H1 (cell line): ENCODE results near the gene CCT6A. TPM values are rescaled to one million over a fixed set of nuclear protein-coding genes. Genes with fewer than 3 reads are reported as not detected.

Source experiments
- CTCF ChIA-PET: fragments of 300-600 bp; sonication (Branson Sonifier 250); formaldehyde crosslinking; loops from one replicate; lab custom pipeline; 2021; ENCODE audit not compliant: partially characterized antibody; lab: Charles Lee
- POLR2A ChIA-PET: fragments of 300-600 bp; sonication (Branson Sonifier 250); formaldehyde crosslinking; loops from one replicate; lab custom pipeline; 2021; ENCODE audit warnings: inconsistent platforms; ENCODE audit not compliant: partially characterized antibody; lab: Charles Lee
- DNase-seq, 2 experiments: peaks; one replicate each; pipeline versions ENCODE4 v3.0.0 to v3.0.0-alpha.2; 2010 to 2022; ENCODE audit warnings: low spot score in 2 of 2, low read depth in 1 of 2, mixed read lengths in 1 of 2
- FAIRE-seq: peaks from 2 replicates; lab custom pipeline; 2011; peaks lifted over from hg19 to GRCh38; lab: Jason Lieb, UNC
- H2AFZ ChIP-seq: 2 replicates; pipeline ENCODE4 v1.8.1; 2012; ENCODE audit warnings: low read length, inconsistent platforms
- H2AK5ac ChIP-seq: 2 replicates; pipeline ENCODE4 v1.6.1; 2013; ENCODE audit warnings: low read depth, low read length
- H2BK120ac ChIP-seq: replicated peaks from 2 replicates; pipeline ENCODE3; 2013; ENCODE audit warnings: low read depth, low read length, inconsistent platforms
- H2BK12ac ChIP-seq: 2 replicates; pipeline ENCODE4 v1.6.1; 2013; ENCODE audit warnings: low read depth, low read length
- H2BK15ac ChIP-seq: 2 replicates; pipeline ENCODE4 v1.6.1; 2013; ENCODE audit warnings: low read length
- H2BK20ac ChIP-seq: 2 replicates; pipeline ENCODE4 v1.6.1; 2013; ENCODE audit warnings: low read length
- H2BK5ac ChIP-seq: 2 replicates; pipeline ENCODE4 v1.6.1; 2013; ENCODE audit warnings: low read depth, low read length
- H3K14ac ChIP-seq: 2 replicates; pipeline ENCODE4 v1.6.1; 2013; ENCODE audit warnings: inconsistent platforms; ENCODE audit not compliant: insufficient read length
- H3K18ac ChIP-seq: 2 replicates; pipeline ENCODE4 v1.6.1; 2013; ENCODE audit warnings: low read length; ENCODE audit errors: extremely low read depth
- H3K23ac ChIP-seq: 2 replicates; pipeline ENCODE4 v1.6.1; 2013; ENCODE audit warnings: inconsistent platforms; ENCODE audit not compliant: insufficient read length
- H3K23me2 ChIP-seq: 2 replicates; pipeline ENCODE4 v1.6.1; 2013; ENCODE audit warnings: low read depth, low read length
- H3K27ac ChIP-seq: 2 replicates; pipeline ENCODE4 v1.6.1; 2011; ENCODE audit warnings: low read depth, low read length, inconsistent platforms
- H3K27me3 ChIP-seq, 4 experiments: replicated peaks in 1 of 4; 1 replicate in 1 of 4; 2 replicates in 3 of 4; pipeline versions ENCODE4 v1.6.1 to v1.8.1; 2011 to 2013; ENCODE audit warnings: low read length in 3 of 4, mild to moderate bottlenecking in 3 of 4, inconsistent platforms in 2 of 4, mixed read lengths in 2 of 4, moderate library complexity in 1 of 4; ENCODE audit not compliant: control insufficient read depth in 3 of 4, insufficient read depth in 3 of 4; ENCODE audit errors: extremely low read depth in 1 of 4
- H3K36me3 ChIP-seq, 4 experiments: 2 replicates each; pipeline versions ENCODE4 v1.6.1 to v1.8.1; 2011 to 2013; ENCODE audit warnings: mild to moderate bottlenecking in 4 of 4, low read length in 3 of 4, moderate library complexity in 2 of 4, control low read depth in 1 of 4, inconsistent platforms in 1 of 4; ENCODE audit not compliant: insufficient read depth in 4 of 4, control insufficient read depth in 2 of 4
- H3K4ac ChIP-seq: replicated peaks from 2 replicates; pipeline ENCODE3; 2013; ENCODE audit warnings: low read length, low read depth, mixed read lengths, inconsistent platforms; ENCODE audit not compliant: insufficient read length
- H3K4me1 ChIP-seq, 4 experiments: replicated peaks in 1 of 4; 1 replicate in 1 of 4; 2 replicates in 3 of 4; pipeline versions ENCODE4 v1.6.1 to v1.8.1; 2011 to 2013; ENCODE audit warnings: low read length in 3 of 4, inconsistent platforms in 2 of 4, mixed read lengths in 1 of 4; ENCODE audit not compliant: insufficient read depth in 4 of 4, control insufficient read depth in 3 of 4
- H3K4me2 ChIP-seq, 2 experiments: 2 replicates each; pipeline versions ENCODE4 v1.6.1 to v1.8.1; 2011 to 2013; ENCODE audit warnings: low read depth in 2 of 2, low read length in 2 of 2, control low read depth in 1 of 2, inconsistent platforms in 1 of 2, mild to moderate bottlenecking in 1 of 2; ENCODE audit not compliant: insufficient read depth in 1 of 2
- H3K4me3 ChIP-seq, 4 experiments: fragments of 200-600, 300-600 bp in 1 of 4; sonication (generic), shearing (Covaris generic), sonication (Bioruptor Twin) in 1 of 4; 2 replicates each; pipeline versions ENCODE4 v1.5.1 to v1.8.1; 2011 to 2016; ENCODE audit warnings: low read length in 4 of 4, low read depth in 3 of 4, control low read depth in 2 of 4, inconsistent platforms in 2 of 4, mild to moderate bottlenecking in 2 of 4, mixed read lengths in 1 of 4, moderate library complexity in 1 of 4; ENCODE audit not compliant: insufficient read depth in 2 of 4; ENCODE audit errors: extremely low read depth in 1 of 4
- H3K56ac ChIP-seq: replicated peaks from 2 replicates; pipeline ENCODE3; 2013; ENCODE audit warnings: low read depth, mild to moderate bottlenecking, mixed read lengths, low read length, inconsistent platforms; ENCODE audit not compliant: insufficient read length
- H3K79me1 ChIP-seq: 2 replicates; pipeline ENCODE4 v1.6.1; 2013; ENCODE audit warnings: low read depth, low read length, control low read depth
- H3K79me2 ChIP-seq, 2 experiments: 2 replicates each; pipeline versions ENCODE4 v1.6.1 to v1.8.1; 2012 to 2013; ENCODE audit warnings: low read length in 2 of 2, mild to moderate bottlenecking in 2 of 2, inconsistent platforms in 1 of 2; ENCODE audit not compliant: insufficient read depth in 2 of 2, control insufficient read depth in 1 of 2
- H3K9ac ChIP-seq, 4 experiments: replicated peaks in 1 of 4; 1 replicate in 1 of 4; 2 replicates in 3 of 4; pipeline versions ENCODE4 v1.6.1 to v1.8.1; 2011 to 2013; ENCODE audit warnings: low read depth in 3 of 4, low read length in 3 of 4, control low read depth in 2 of 4, mild to moderate bottlenecking in 2 of 4, moderate library complexity in 2 of 4, inconsistent platforms in 1 of 4; ENCODE audit errors: extremely low read depth in 1 of 4
- H3K9me3 ChIP-seq, 2 experiments: 2 replicates each; pipeline versions ENCODE4 v1.6.1 to v1.8.1; 2012 to 2013; ENCODE audit warnings: mild to moderate bottlenecking in 2 of 2, moderate library complexity in 2 of 2, control low read depth in 1 of 2, inconsistent platforms in 1 of 2, low read depth in 1 of 2, low read length in 1 of 2, mixed read lengths in 1 of 2; ENCODE audit not compliant: insufficient read depth in 2 of 2
- H4K20me1 ChIP-seq, 2 experiments: replicated peaks in 1 of 2; 2 replicates each; pipeline versions ENCODE3 to v1.8.1; 2011 to 2013; ENCODE audit warnings: inconsistent platforms in 2 of 2, low read length in 2 of 2, mild to moderate bottlenecking in 1 of 2; ENCODE audit not compliant: insufficient read depth in 2 of 2, control insufficient read depth in 1 of 2
- H4K5ac ChIP-seq: 2 replicates; pipeline ENCODE4 v1.6.1; 2013; ENCODE audit warnings: low read length, low read depth, mixed read lengths, inconsistent platforms; ENCODE audit not compliant: insufficient read length
- H4K8ac ChIP-seq: 2 replicates; pipeline ENCODE4 v1.8.0; 2013; ENCODE audit warnings: mild to moderate bottlenecking, moderate library complexity, low read length, inconsistent platforms; ENCODE audit not compliant: insufficient read depth; ENCODE audit errors: extremely low read depth
- H4K91ac ChIP-seq: replicated peaks from 2 replicates; pipeline ENCODE3; 2013; ENCODE audit warnings: low read length, mixed read lengths, inconsistent platforms; ENCODE audit not compliant: insufficient read length
- ASH2L ChIP-seq: fragments of 200-600, 300-600 bp; sonication (generic); IDR thresholded peaks from one replicate; pipeline ENCODE4 v1.7.1; 2017; ENCODE audit warnings: low read length
- CTBP2 ChIP-seq: IDR thresholded peaks from 2 replicates; pipeline ENCODE4 v1.7.0; 2011; ENCODE audit warnings: borderline replicate concordance, mild to moderate bottlenecking, moderate library complexity, mixed read lengths, low read length; ENCODE audit not compliant: insufficient read depth, insufficient read length
- CTCF ChIP-seq, 3 experiments: IDR thresholded peaks; 1 replicate in 2 of 3; 2 replicates in 1 of 3; pipeline versions ENCODE4 v1.5.1 to v1.6.1; 2011; ENCODE audit warnings: low read length in 3 of 3, mild to moderate bottlenecking in 3 of 3, inconsistent platforms in 2 of 3, low read depth in 1 of 3, moderate library complexity in 1 of 3; ENCODE audit not compliant: insufficient read depth in 1 of 3; ENCODE audit errors: control extremely low read depth in 1 of 3
- EP300 ChIP-seq, 2 experiments: IDR thresholded peaks; 1 replicate in 1 of 2; 2 replicates in 1 of 2; pipeline ENCODE4 v1.6.1; 2011 to 2012; ENCODE audit warnings: low read depth in 2 of 2, low read length in 2 of 2, mild to moderate bottlenecking in 2 of 2, borderline replicate concordance in 1 of 2, inconsistent platforms in 1 of 2, moderate library complexity in 1 of 2
- EZH2 ChIP-seq: fragments of 200-600 bp; sonication (generic); IDR thresholded peaks from 2 replicates; pipeline ENCODE4 v1.7.1; 2012; ENCODE audit warnings: low read depth, mild to moderate bottlenecking, moderate library complexity, low read length, inconsistent platforms; ENCODE audit not compliant: severe bottlenecking
- MAX ChIP-seq: IDR thresholded peaks from 2 replicates; pipeline ENCODE4 v1.6.1; 2012; ENCODE audit warnings: inconsistent platforms
- SIN3A ChIP-seq, 2 experiments: IDR thresholded peaks in 1 of 2; conservative IDR thresholded peaks in 1 of 2; 2 replicates each; pipeline ENCODE4 v1.6.1; 2011 to 2012; ENCODE audit warnings: low read length in 2 of 2, improper control_type of control experiment in 1 of 2, low read depth in 1 of 2, mild to moderate bottlenecking in 1 of 2
- TAF1 ChIP-seq: IDR thresholded peaks from 2 replicates; pipeline ENCODE4 v1.6.1; 2011; ENCODE audit warnings: mild to moderate bottlenecking, low read depth, low read length
- WGBS, 2 experiments: shearing (Covaris generic) in 1 of 2; methylation state at CpG; one replicate each; pipeline versions ENCODE4 v1.1.6 to v1.1.7; 2013 to 2015; ENCODE audit warnings: low lambda C conversion rate in 2 of 2, mixed read lengths in 2 of 2, inconsistent platforms in 1 of 2, low coverage in 1 of 2, missing lambda C conversion rate in 1 of 2; ENCODE audit not compliant: insufficient replicate concordance in 2 of 2, insufficient coverage in 1 of 2, insufficient read length in 1 of 2; ENCODE audit errors: extremely low coverage in 1 of 2, missing lambda C conversion rate in 1 of 2; 5-methylcytosine and 5-hydroxymethylcytosine counted together
- polyA plus RNA-seq, 7 experiments: library from polyadenylated mRNA; depleted of rRNA in 3 of 7; stranded (reverse) in 5 of 7; unstranded in 2 of 7; fragments of >200 nt in 5 of 7; fragments of 200-250 nt in 2 of 7; gene quantifications; 1 replicate in 5 of 7; 2 replicates in 1 of 7; 4 replicates in 1 of 7; pipeline versions ENCODE4 v1.2.1 to v1.2.3, GENCODE V29; 2011 to 2013; ENCODE audit warnings: missing spikeins in 2 of 7, mixed read lengths in 2 of 7
- total RNA-seq: library from RNA; stranded (reverse); fragmentation: NEBNext Ultra II Directional; extraction: Animal tissue kit (Norgen Biotek cat#: 25700); gene quantifications from 2 replicates; pipeline ENCODE4 v1.2.1, GENCODE V29; 2021

Gene CCT6A
- total and polyA plus RNA-seq, 2 of the 8 experiments (the other 6 are each of a cell fraction or from before 2014, with no cell fraction given): 201 to 272 TPM

- Histone ChIP-seq H3K27me3 (no peaks in the 10 kb centered on the region), H4K5ac (no peak overlapping the region), H2BK20ac (no peak overlapping the region), H2AK5ac (no peak overlapping the region), H3K79me1 (no peaks in the 10 kb centered on the region), H4K20me1 (peaks cover 0 to 2% of the 10 kb centered on the region in 2 experiments), H3K4me3 (no peak overlapping the region), H3K27ac (no peak overlapping the region), H4K91ac (no peak overlapping the region), H3K14ac (no peak overlapping the region), H3K9ac (no peak overlapping the region), H3K4me1 (no peaks in the 10 kb centered on the region), H3K23me2 (no peaks in the 10 kb centered on the region), H2BK12ac (no peak overlapping the region), H2BK120ac (no peak overlapping the region), H2AFZ (no peak overlapping the region), H3K18ac (no peak overlapping the region), H4K8ac (peak overlapping the region; percentile 82; the same call in 1 of the 2 replicates), H3K36me3 (peaks cover 5 to 34% (median 9%) of the 10 kb centered on the region in 4 experiments), H3K9me3 (no peaks in the 10 kb centered on the region), H2BK5ac (peak overlapping the region; percentile 52; the same call in 1 of the 2 replicates), H3K4me2 (no peak overlapping the region), H3K4ac (no peak overlapping the region), H3K56ac (no peak overlapping the region), H3K23ac (no peak overlapping the region), H3K79me2 (no peaks in the 10 kb centered on the region), H2BK15ac (no peak overlapping the region)
- DNase-seq (peak; percentile 66 to 94), FAIRE-seq (no peak)
- CTCF ChIA-PET: interaction anchor here (0.7 to 3.9 kb wide), 16 partner anchors 9 to 379 kb away, joined by 3 to 28 read pairs (median 6); partner anchors contain the start of genes PHKG1 and SUMF2
- WGBS, 2 experiments: 37% methylated on average over 19 of the region's 19 CpGs; no CpG with 5 or more reads in 1 of the 2 experiments
- POLR2A ChIA-PET: interaction anchor here (0.6 to 44.4 kb wide), 10 partner anchors 9 to 108 kb away, joined by 4 to 869 read pairs (median 8); partner anchors contain the start of genes CCT6A, PSPH and SUMF2
- TF ChIP-seq EZH2: no peak
- no peak for TF ChIP-seq ASH2L
- TF ChIP-seq CTCF (IDR thresholded peaks at IDR 0.05; ENCODE audit: control extremely low read depth in 1 of 3, insufficient read depth in 1 of 3, low read depth in 1 of 3, low read length in 3 of 3): peak; percentile 70 to 86 (median 81)
- no peak for TF ChIP-seq CTBP2
- TF ChIP-seq TAF1: 0 out of 2 replicates have a peak, but pooled peaks have one; percentile 28
- no peak for TF ChIP-seq EP300 (IDR thresholded peaks at IDR 0.05; ENCODE audit: borderline replicate concordance in 1 of 2, low read depth in 2 of 2, low read length in 2 of 2)
- 0 out of 2 replicates have a peak, but pooled peaks have one; percentile 13 for TF ChIP-seq MAX
- TF ChIP-seq SIN3A (conservative IDR thresholded peaks at IDR 0.05 in 1 of 2, IDR thresholded peaks at IDR 0.05 in 1 of 2; ENCODE audit: low read depth in 1 of 2, low read length in 2 of 2): 0 out of 4 replicates have a peak, but pooled peaks of 1 of the 2 experiments have one; percentile 56
Measured at GRCh38 chr7:56074371-56074791, 22.8 kb downstream of the CCT6A start.
